Chondrocyte (in vitro differentiated cells): Measurements from ENCODE around the gene EIF2D. TPM values are rescaled to one million over a fixed set of nuclear protein-coding genes. Genes with fewer than 3 reads are reported as not detected.
A peak's percentile ranks its signal among the peaks of the same experiment; 100 is the strongest.

Experiments
- DNase-seq: peaks from one replicate; pipeline ENCODE4 v3.0.0; 2021; ENCODE audit warnings: mixed read lengths, low spot score
- H3K27ac Mint-ChIP-seq: one replicate; pipeline ENCODE4 v1.8.0; 2021; ENCODE audit warnings: mild to moderate bottlenecking, moderate library complexity, mixed read lengths; ENCODE audit not compliant: unreplicated experiment
- H3K27me3 Mint-ChIP-seq: 2 replicates; pipeline ENCODE4 v1.8.0; 2021; ENCODE audit warnings: low read depth, mixed read lengths
- H3K36me3 Mint-ChIP-seq: 2 replicates; pipeline ENCODE4 v1.8.0; 2021; ENCODE audit warnings: low read depth, mixed read lengths
- H3K4me1 Mint-ChIP-seq: 2 replicates; pipeline ENCODE4 v1.8.0; 2021; ENCODE audit warnings: low read depth, mild to moderate bottlenecking, mixed read lengths
- H3K4me3 Mint-ChIP-seq: one replicate; pipeline ENCODE4 v1.8.0; 2021; ENCODE audit warnings: mild to moderate bottlenecking, moderate library complexity, mixed read lengths; ENCODE audit not compliant: unreplicated experiment
- H3K9me3 Mint-ChIP-seq: 2 replicates; pipeline ENCODE4 v1.8.0; 2021; ENCODE audit warnings: low read depth, mixed read lengths
- CTCF ChIP-seq: fragments of 200-600 bp; sonication (generic); IDR thresholded peaks from 2 replicates; pipeline ENCODE4 v1.5.0; 2021; ENCODE audit warnings: antibody characterized with exemption, mild to moderate bottlenecking, moderate library complexity
- total RNA-seq: library from RNA; stranded (reverse); gene quantifications from 3 replicates; pipeline ENCODE4 v1.2.1, GENCODE V29; 2021

EIF2D gene
- total RNA-seq, 1 donor from 2014 or later, result 33.9 TPM

GRCh38 chr1:206557636-206558473 lies 54.4 kb downstream of the EIF2D start:
- H3K9me3 Mint-ChIP-seq, result no peaks in the 10 kb centered on the region
- no peak for DNase-seq

DNA sequence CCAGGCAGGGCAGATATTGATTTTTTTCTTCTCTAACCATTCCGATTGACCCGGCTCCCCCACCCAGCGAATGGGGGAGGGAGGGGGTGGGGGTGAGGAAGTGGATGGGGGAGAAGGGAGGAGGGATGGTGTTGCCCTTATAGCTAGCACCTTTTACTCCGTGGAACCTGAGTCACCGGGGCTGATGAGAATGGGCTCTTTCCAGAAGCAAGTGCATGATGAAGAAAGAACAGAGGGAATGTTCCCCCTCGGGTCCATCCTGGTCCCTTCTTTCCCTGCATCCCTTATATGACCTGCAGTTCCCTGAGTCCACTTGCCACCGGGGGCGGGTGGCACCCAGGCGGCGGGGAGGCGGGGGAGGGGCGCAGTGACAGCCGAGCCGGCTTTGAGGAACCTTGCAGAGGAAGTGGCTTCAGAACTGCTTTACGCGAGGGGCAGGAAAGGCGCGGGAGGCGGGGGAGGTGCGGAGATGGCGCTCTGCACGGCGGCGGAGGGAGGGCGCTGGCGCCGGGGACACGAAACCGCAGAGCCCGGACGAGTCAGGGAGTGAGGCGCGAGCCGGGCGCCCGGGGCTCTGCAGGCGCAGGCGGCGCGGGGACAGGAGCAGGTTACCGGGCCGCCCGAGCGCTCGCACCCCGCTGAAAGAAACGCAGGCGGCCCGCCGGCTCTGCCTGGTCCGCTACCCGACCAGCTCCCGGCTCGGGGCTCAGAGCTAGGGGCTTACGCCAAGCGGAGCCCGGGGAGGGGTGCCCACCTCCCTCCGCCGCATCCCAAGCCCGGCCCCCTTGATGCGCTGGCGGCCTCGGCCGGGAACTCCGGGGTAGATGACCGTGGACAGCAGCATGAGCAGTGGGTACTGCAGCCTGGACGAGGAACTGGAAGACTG lies 55.3 kb downstream of the EIF2D start:
- H3K9me3 Mint-ChIP-seq, result no peaks in the 10 kb centered on the region
- H3K27me3 Mint-ChIP-seq, result peaks cover 25% of the 10 kb centered on the region
- no peak for TF ChIP-seq CTCF
- DNase-seq, result no peak
- peaks cover 22% of the 10 kb centered on the region for H3K4me1 Mint-ChIP-seq
- H3K36me3 Mint-ChIP-seq, result peaks cover 1% of the 10 kb centered on the region
- peak overlapping the region; percentile 69 for H3K4me3 Mint-ChIP-seq
- H3K27ac Mint-ChIP-seq, result no peak overlapping the region

More at GRCh38 chr1:206557636-206558473, 54.4 kb downstream of the EIF2D start:
- peak overlapping the region; percentile 69 for H3K4me3 Mint-ChIP-seq
- peaks cover 22% of the 10 kb centered on the region for H3K4me1 Mint-ChIP-seq
- no peak for TF ChIP-seq CTCF
- no peaks in the 10 kb centered on the region for H3K36me3 Mint-ChIP-seq
- H3K27ac Mint-ChIP-seq, result no peak overlapping the region
- H3K27me3 Mint-ChIP-seq, result peaks cover 18% of the 10 kb centered on the region

DNA sequence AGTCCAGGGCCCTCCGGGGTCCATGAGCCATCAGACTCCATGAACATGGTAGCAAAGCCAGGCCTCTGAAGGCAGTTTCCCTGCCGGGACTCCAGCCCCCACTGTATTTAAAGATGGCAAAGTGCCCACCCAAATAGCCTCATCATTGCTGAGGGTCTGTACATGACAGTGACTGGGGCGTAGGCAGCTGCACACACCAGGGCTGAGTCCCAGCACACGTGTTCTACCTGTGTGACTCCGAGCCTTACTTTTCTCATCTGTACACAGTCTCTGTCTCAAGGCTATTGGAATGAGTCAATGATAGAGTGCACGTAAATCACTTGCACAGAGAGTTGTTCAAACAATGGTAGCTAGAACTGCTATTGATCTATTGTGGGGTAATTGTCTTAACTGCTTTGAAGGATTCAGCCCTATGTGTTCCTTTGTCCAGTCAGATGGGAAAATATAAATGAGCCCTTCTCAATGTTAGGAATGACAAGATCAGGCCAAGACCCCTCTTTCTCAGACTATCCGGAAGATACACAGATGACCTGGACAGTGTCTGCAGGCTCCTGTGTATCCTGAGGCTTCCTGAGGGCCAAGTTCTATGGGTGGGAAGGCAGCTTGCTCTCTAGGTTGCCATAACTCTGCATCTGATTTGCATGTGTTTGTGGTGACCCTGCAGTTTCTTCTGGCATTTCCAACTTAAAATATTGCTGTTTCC lies 56.1 kb downstream of the EIF2D start:
- DNase-seq, result no peak
- TF ChIP-seq CTCF, result no peak
- H3K4me1 Mint-ChIP-seq, result peaks cover 22% of the 10 kb centered on the region
- peaks cover 28% of the 10 kb centered on the region for H3K27me3 Mint-ChIP-seq
- no peak overlapping the region for H3K27ac Mint-ChIP-seq
- no peaks in the 10 kb centered on the region for H3K9me3 Mint-ChIP-seq
- H3K36me3 Mint-ChIP-seq, result peaks cover 1% of the 10 kb centered on the region
- peak overlapping the region; percentile 25 for H3K4me3 Mint-ChIP-seq

- no peak overlapping the region for H3K27ac Mint-ChIP-seq
- H3K36me3 Mint-ChIP-seq, result peaks cover 1% of the 10 kb centered on the region
- no peak for DNase-seq
- no peak for TF ChIP-seq CTCF
- no peaks in the 10 kb centered on the region for H3K9me3 Mint-ChIP-seq
- peaks cover 22% of the 10 kb centered on the region for H3K4me1 Mint-ChIP-seq
- H3K4me3 Mint-ChIP-seq, result no peak overlapping the region
- peaks cover 30% of the 10 kb centered on the region for H3K27me3 Mint-ChIP-seq
Observed at GRCh38 chr1:206555473-206555935, 56.8 kb downstream of the EIF2D start.
